HG03571 (cell line): Measurements from ENCODE around the gene DCTN2.

ENCODE experiments used
- ATAC-seq: cut with Tn5 transposase; IDR thresholded peaks from one replicate; pipeline ENCODE4 v1.9.1; 2021; ENCODE audit not compliant: unreplicated experiment

Gene DCTN2

DNA sequence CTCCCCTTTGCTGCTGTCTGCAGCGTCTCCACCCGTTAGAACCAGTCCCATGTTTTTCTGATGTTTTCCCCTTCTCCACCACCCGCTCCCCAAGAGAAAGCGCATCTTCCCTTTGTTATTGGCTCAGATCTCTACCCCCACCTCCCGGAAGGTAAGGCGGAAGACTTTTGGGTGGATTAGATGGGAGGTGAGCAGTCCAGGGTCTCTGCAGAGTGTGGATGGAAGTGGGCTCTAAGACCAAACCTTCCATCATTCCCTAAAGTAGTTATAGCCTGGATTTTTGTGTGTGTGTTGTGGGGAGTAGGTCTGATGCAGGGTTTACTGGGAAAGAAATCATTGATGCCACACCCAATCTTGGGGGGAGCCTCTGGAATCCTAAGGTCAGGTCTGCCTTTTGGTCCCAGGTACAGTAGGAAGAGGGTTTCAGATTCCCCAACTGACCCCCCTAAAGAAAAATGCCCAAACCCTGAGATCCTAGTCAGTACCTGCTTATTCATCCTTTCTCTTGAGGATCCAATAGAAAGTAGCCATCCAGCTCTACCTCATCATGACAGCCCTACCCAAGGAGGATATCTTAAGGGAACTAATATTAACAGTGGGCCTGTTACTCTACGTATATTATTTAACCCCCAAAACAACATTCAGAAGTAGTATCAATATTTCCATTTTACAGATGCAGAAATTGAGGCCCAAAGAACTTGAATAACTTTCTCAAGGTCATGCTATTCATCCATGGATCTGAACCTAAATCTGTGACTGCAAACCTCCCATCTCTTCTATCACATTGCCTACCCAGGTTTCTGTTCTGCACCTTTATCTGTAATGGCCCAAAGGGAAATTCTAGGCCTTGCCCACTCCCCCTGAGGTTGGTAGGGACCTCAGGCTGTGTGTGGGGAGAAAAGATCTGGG is 3.9 kb upstream of the DCTN2 start:
- ATAC-seq: no peak

- no peak for ATAC-seq
Observed at GRCh38 chr12:57549909-57550640, 3.1 kb upstream of the DCTN2 start, which contains the start of gene KIF5A. TSS of gene KIF5A (plus strand) at chr12:57550044. CDS start at chr12:57550272, 228 bp downstream.

GRCh38 chr12:57549203-57549908 is 2.4 kb upstream of the DCTN2 start:
- no peak for ATAC-seq

GRCh38 chr12:57548488-57548887 is 1.5 kb upstream of the DCTN2 start:
- ATAC-seq: no peak

GRCh38 chr12:57548013-57548315 is 972 bp upstream of the DCTN2 start:
- no peak for ATAC-seq

DNA sequence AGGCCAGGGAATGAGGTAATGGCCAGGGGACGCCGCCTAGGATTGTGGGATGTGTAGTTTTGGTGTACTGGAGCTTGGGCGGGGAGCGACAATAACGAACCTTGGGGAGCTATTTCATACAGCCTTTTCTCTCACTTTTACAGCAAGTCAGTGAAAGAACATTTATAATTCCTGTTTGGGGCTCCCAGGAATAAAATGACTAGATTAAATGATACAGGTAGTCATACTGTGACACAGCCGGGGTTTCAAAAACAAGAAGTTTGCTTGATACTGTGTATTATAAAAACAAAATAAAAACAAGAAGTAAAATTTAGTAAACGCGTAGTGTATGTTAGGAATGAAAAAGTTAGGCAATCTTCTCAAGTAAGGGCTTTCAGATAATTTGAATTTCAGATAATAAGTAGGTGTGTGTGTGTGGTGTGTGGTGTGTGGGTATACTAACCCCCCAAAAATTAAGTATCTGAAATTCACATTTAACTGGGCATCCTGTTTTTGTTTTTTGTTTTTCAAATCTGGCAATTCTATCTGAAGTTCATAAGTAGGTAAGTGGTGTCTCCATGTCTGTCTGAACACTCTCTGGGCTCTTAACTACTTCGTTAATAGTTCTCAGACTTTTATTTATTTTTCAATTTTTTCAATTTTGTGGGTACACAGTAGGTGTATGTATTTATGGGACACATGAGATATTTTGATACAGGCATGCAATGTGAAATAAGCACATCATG is 458 bp upstream of the DCTN2 start:
- no peak for ATAC-seq

DNA sequence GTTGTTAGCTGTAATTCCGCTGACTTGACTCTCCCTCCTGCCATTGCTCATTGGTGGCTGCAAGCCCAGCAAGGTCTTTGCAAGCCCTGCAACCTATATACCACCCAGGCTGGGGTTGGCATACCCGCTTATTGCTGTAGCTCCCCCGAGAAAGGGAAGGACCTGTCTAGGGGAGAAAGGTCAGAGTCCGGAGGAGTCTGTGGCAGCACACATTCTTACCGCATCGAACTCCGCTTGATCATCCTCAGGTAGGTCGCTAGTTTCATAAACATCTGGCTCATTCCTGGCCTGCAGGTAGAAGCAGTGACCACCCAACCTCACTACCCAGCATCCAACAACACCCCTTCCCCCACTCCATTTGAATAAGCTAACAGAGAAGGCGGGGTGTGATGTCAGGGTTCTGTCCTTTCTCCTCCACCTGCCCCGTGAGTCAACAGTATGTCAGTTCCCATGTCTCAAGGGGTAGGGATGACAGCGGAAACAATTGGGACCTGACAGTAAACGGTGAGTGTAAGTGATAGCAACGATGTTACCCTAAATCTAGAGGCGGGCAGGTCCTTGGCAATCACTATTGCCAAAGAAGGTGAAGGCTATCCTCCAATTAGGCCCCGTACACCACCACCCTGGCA is 1.1 kb downstream of the DCTN2 start:
- no peak for ATAC-seq

DNA sequence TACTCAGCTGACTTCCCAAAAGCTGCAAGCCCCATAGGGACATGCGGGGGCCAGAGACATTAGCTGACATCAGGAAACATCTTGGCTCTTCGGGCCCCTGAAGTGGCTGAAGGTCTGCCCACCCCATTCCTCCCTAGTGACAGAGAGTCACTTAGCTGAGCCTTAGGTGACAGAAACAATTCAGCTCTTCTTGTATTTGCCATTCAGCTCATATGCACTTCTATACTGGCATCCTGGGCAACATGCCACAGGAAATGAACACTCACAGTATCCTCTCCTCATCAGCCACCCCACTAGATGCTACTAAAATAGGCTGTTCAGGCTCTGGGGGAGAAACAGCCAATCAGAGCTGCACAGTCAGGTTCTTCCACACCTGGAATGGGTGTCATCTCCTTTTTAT is 3.4 kb downstream of the DCTN2 start:
- no peak for ATAC-seq

DNA sequence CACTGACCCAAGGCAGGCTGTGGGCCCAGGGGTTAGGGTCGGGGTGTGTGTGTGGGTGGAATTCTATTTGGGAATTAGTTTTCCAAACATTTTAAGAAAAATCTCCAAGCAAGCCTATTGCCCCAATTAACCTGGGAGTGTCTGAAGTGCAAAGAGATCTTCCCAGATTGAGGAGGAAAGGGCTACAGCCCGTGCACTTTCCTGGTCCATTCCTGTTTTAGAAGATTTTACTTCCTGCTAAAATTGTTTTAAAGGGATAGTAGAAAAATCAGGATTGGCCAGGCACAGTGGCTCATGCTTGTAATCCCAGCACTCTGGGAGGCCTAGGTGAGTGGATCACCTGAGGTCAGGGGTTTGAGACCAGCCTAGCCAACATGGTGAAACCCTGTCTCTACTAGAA is 5.3 kb downstream of the DCTN2 start:
- ATAC-seq: no peak

GRCh38 chr12:57541001-57541400 is 6.0 kb downstream of the DCTN2 start:
- ATAC-seq: no peak

DNA sequence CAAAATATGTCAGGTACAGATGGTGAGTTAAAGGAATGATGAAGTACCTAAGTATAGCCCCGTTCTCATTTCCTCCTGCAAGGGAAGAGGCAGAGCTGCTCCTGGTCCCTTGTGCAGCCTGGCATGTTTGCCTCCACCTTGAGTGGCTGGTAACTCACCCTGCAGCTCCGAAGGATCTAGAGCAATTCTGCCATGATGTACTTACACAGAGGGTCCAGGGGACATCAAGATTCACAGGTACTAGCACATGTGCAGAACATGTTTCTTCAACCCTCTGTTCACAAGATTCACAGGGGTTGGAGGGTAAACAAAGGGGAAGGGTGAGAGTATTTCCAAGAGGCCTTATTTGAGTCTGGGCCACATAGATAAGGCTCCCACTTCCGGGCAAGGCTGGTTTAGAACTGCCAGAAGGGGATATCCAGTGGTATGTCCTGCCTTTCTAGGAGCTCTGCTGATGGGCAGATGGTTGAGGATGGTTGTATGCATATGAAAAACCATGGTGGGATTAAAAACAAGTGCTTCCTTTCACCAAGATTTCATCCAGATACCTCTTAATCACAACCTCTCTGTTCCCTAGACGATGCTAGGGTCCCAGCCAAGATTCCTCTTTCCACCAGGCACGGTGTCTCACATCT is 7.7 kb downstream of the DCTN2 start:
- ATAC-seq: no peak

GRCh38 chr12:57536597-57536942 is 10.4 kb downstream of the DCTN2 start:
- ATAC-seq: no peak

GRCh38 chr12:57535764-57536596 is 11.0 kb downstream of the DCTN2 start:
- ATAC-seq: no peak

- no peak for ATAC-seq
Observed at GRCh38 chr12:57534991-57535543, 11.9 kb downstream of the DCTN2 start.

- ATAC-seq: no peak
Observed at GRCh38 chr12:57534250-57534649, 12.7 kb downstream of the DCTN2 start.

- ATAC-seq: no peak
Observed at GRCh38 chr12:57533108-57533507, 13.9 kb downstream of the DCTN2 start.

GRCh38 chr12:57531836-57532235 is 15.2 kb downstream of the DCTN2 start:
- no peak for ATAC-seq

GRCh38 chr12:57530396-57531142 is 16.4 kb downstream of the DCTN2 start:
- ATAC-seq: no peak
